AG20443 (cell line): Measurements from ENCODE around the gene NEUROG1.

ENCODE experiments used
- DNase-seq: peaks from one replicate; pipeline ENCODE4 v3.0.0; 2012; ENCODE audit warnings: low spot score, mixed read lengths

Gene NEUROG1

DNA sequence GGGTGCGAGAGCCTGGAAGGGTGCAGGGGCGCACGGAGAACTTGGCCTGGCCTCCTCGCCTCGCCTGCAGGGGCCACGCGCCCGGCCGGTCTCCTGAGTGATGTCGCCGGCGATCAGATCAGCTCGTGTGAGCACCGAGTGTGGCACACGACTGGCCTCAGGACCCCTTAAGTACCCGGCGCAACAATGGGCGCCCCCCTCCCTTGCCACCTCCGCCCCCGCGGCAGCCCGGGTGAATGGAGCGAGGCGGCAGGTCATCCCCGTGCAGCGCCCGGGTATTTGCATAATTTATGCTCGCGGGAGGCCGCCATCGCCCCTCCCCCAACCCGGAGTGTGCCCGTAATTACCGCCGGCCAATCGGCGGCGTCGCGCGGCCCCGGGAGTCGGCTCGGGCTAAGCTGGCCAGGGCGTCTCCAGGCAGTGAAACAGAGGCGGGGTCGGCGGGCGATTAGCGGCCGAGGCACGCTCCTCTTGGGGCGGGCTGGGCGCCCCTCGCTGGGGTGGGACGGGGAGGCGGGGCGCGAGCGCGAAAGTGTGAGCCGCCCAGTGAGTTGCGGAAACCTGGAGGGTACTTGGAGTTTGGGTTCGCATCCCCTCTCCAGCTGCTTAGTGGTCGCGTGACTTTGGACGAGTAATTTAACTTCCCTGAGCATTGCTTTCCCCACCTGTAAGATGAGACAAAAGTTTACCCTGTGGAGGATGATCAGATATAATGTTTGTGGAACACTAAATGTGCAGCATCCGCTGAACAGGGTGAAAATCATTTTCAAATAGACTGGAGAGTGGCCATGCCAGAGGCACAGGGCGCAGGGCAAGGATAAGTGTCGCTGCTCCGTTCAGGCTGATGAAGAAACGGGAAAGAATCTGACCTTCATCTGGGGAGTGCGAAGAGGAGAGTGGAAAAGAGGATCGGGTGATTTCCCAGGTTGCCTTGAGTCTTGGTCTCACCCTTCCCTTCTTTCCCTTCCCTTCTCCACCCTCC lies at the start of gene NEUROG1:
Gene NEUROG1, minus strand, starts transcription at position 145 of the 982 bp plus-strand sequence. CDS start 274 bp downstream, outside the sequence.
- no peak for DNase-seq

GRCh38 chr5:135584918-135585317 lies 49.2 kb upstream of the NEUROG1 start:
- no peak for DNase-seq

GRCh38 chr5:135584276-135584675 lies 48.5 kb upstream of the NEUROG1 start:
- no peak for DNase-seq

- DNase-seq: no peak
Observed at GRCh38 chr5:135582099-135582781, 46.5 kb upstream of the NEUROG1 start.

DNA sequence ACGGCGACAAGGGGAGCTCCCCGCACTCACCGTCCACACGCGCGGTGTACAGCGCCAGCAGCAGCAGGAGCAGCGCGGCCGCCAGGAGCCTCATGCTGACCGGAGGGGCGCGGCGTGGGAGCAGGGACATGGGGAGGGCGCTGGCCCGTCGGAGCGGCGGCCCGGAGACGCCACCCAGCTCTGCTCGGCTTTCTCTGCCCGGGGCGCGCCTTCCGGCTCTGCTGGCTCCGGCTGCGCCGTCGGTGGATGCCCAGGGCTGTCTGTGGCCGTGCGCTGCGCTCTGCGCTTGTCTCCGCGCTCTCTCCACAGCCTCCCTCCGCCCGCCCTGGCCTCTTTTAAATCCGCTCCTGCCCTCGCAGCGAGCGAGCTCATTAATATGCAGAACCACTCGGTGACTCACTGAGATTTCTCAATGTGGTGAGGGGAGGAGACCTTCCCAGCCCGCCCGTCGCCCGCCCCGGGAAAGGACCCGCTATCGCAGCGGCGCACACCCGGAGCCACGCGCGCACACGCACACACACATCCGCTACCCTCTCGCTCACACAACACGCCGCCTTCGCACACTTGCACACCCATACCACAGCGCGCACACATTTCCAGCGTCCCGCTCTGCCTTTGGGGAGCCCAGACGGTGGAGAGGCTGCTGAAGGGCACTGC lies 43.0 kb upstream of the NEUROG1 start, which contains the start of gene CXCL14:
Gene CXCL14, minus strand, starts transcription at position 307 of the 657 bp plus-strand sequence. Its CDS starts 213 bp downstream, at position 94.
- peak; percentile 85 for DNase-seq

DNA sequence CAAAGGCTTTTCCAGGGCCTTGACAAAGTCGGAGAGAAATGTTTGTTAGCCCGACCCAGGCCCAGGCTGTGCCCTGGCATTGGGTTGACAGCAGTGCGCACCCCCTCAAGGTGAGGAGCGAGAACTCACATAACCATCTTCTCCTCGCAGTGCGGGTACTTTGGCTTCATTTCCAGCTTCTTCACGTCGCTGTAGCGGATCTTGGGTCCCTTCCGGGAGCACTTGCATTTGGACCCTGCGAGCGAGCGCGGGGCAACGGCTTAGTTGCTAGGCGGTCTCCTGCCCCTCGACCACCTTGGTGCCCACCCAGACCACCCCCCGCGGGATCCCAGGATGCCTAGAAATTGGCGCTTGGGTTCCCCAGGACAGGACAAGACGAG lies 42.5 kb upstream of the NEUROG1 start:
- no peak for DNase-seq

DNA sequence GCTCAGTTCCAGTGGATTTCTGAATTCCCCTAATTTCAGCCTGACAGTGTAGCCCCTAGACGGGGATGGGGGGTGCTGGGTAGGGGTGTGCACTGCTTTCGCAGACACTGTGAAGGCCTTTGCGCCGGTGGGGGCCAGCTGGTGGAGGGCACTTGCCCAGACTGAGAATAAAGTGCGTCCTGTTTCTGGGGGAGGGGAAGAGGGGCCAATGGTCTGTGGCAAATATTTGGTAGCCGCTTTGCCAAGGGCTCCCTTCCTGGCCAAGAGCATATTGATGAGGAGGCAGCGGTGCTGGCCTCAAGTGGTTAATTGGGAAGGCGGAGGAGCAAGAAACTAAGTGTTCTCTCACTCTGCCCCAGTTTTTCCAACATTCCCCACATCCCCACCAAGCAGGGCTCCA lies 41.7 kb upstream of the NEUROG1 start:
- no peak for DNase-seq

GRCh38 chr5:135576075-135576599 lies 40.4 kb upstream of the NEUROG1 start:
- peak; percentile 77 for DNase-seq

- no peak for DNase-seq
Observed at GRCh38 chr5:135574493-135574892, 38.7 kb upstream of the NEUROG1 start.

- DNase-seq: no peak
Observed at GRCh38 chr5:135571902-135572301, 36.1 kb upstream of the NEUROG1 start.

GRCh38 chr5:135571066-135571609 lies 35.4 kb upstream of the NEUROG1 start:
- no peak for DNase-seq

GRCh38 chr5:135570453-135570764 lies 34.6 kb upstream of the NEUROG1 start:
- DNase-seq: no peak

DNA sequence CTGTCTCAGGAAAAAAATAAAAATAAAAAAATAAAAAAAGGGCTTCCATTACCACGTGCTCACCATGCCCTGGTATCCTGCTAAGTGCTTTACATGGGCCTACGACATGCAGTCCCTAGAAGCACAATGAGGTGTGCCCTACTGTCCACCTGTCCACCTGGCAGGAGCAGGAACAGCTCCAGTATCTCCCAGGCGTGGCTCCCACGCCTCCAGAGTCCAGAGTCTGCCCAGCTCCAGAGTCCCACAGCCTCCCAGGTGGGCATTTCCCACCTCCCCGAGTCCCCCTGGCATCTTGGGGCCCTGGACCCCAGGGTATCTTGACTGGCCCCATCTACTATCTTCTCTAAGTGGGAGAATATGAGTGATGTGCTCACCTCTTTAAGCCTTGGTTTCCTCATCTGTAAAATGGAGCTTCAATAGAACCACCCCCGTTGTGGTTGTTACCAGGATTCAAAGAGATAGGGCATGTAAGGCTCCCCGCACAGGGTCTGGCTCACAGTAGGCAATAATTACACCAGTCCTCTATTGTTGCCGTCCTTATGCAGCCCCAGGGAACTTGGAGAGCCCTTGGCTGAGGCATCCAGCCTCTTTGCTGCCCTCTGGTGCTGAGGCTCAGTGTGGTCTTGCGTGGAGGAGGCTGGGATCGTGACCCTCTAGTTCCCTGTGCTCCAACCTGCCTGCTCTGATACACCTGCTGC lies 34.1 kb upstream of the NEUROG1 start:
- DNase-seq: peak; percentile 69

DNA sequence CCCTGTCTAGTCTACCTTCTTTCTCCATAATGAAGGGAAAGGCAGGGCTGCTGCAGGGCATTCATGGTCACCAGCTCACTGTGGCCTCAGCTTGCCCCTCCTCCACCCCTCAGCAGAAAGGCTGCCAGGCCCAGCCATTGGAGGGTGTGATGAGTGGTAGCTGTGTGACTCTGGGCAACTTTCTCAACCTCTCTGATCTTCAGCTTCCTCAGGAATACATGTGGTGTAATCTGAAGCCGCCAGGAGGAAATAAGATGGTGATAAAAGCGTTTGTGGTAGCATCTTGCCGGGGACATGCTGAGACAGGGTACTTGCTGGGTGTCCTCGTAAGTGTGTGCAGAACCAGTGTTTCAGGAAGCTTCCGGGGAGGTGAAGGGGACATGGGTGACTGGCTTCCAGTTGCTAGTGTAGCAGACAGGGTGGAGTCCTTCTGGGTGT lies 33.2 kb upstream of the NEUROG1 start:
- no peak for DNase-seq

DNA sequence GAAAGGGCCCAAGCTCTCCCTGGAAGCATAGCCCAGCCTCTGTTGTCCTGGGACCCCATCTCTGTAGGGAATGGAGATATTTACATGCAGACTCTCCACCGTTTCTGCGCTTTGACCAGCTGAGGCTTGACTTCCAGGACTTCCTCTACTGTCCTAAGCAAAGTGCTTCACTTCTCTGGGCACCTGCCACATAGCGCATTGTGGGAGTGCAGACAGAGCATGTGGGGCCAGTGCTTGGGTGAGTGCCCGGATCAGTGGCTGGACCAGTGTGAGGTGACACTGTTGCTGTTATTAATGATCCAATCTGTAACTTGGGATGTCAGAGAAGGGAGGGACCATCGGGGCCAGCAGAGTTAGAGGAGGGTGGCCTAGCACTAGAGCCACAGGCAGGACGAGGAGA lies 32.5 kb upstream of the NEUROG1 start:
- no peak for DNase-seq

- no peak for DNase-seq
Observed at GRCh38 chr5:135567661-135568060, 31.9 kb upstream of the NEUROG1 start.

- DNase-seq: no peak
Observed at GRCh38 chr5:135566422-135567400, 30.9 kb upstream of the NEUROG1 start.

GRCh38 chr5:135565725-135566421 lies 30.1 kb upstream of the NEUROG1 start:
- DNase-seq: peak; percentile 84

DNA sequence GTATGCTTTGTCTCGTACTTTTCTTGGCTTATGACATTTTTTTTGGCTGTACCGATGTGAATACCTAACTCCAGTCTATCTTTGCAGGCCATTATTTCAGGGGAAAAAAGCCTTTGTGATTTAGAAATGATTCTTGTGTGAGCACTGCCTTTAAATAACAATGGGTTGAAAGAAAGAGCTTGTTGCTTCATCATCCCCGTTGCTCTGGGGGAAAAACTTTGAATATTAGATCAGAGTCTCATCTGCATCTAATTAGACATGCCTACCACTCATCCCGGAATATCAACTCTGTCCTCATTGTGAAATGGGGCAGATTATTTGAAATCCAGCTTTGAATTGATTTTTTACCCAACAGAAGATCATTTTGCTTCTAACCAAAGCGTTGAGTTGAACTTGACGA lies 29.5 kb upstream of the NEUROG1 start:
- DNase-seq: peak; percentile 32

DNA sequence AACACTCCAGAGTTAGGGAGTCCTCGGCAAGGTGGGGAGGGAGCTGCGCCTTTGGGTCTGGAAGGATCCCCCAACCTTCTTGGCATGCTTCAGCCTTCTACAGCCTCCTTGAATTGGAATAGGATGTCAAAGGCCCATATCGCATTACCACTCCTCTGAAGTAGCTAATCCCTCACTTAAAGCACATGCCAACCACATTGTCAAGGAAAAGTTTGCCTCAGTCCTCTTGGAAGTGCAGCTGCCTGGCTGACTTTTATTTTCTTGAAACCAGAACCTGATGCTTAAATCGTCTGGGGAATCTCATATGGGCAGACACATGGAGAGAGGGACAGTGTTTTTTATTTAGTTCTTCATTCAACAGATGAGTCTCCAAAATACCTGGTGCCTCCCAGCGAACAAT lies 28.6 kb upstream of the NEUROG1 start:
- DNase-seq: no peak
